Keratinocyte (primary cell): ENCODE measurements around the gene AFDN. TPM values are rescaled to one million over a fixed set of nuclear protein-coding genes. Genes with fewer than 3 reads are reported as not detected.

ENCODE experiments used
- DNase-seq: peaks from one replicate; pipeline ENCODE4 v3.0.0-alpha.2; 2011; ENCODE audit warnings: low read depth, missing footprints, low spot score
- FAIRE-seq: peaks from 2 replicates; lab custom pipeline; 2011; peaks lifted over from hg19 to GRCh38; lab: Jason Lieb, UNC
- H2AFZ ChIP-seq: 2 replicates; pipeline ENCODE4 v1.6.0; 2012; ENCODE audit warnings: low read length, control low read depth, inconsistent platforms; ENCODE audit not compliant: control insufficient read depth
- H3K27ac ChIP-seq: 2 replicates; pipeline ENCODE4 v1.5.1; 2011; ENCODE audit warnings: low read length; ENCODE audit not compliant: control insufficient read depth, insufficient read depth
- H3K27me3 ChIP-seq: 3 replicates; pipeline ENCODE4 v1.6.0; 2011; ENCODE audit warnings: low read length; ENCODE audit not compliant: control insufficient read depth, insufficient read depth; ENCODE audit errors: extremely low read depth
- H3K36me3 ChIP-seq, 2 experiments: 2 replicates in 1 of 2; 3 replicates in 1 of 2; pipeline ENCODE4 v1.5.1; 2011; ENCODE audit warnings: low read length in 2 of 2, mild to moderate bottlenecking in 1 of 2; ENCODE audit not compliant: control insufficient read depth in 2 of 2, insufficient read depth in 2 of 2; ENCODE audit errors: extremely low read depth in 1 of 2
- H3K4me1 ChIP-seq: 3 replicates; pipeline ENCODE4 v1.5.1; 2011; ENCODE audit warnings: low read length; ENCODE audit not compliant: control insufficient read depth, insufficient read depth; ENCODE audit errors: extremely low read depth
- H3K4me2 ChIP-seq: 3 replicates; pipeline ENCODE4 v1.6.0; 2011; ENCODE audit warnings: low read depth, low read length; ENCODE audit not compliant: control insufficient read depth, insufficient read depth; ENCODE audit errors: extremely low read depth
- H3K4me3 ChIP-seq, 3 experiments: fragments of 200-600 bp in 1 of 3; sonication (generic) in 1 of 3; 2 replicates in 2 of 3; 3 replicates in 1 of 3; pipeline ENCODE4 v1.5.1; 2011 to 2016; ENCODE audit warnings: low read length in 3 of 3, mild to moderate bottlenecking in 3 of 3, control low read depth in 2 of 3, inconsistent platforms in 1 of 3, low read depth in 1 of 3, mixed read lengths in 1 of 3, mixed run types in 1 of 3, moderate library complexity in 1 of 3; ENCODE audit not compliant: control insufficient read depth in 2 of 3, insufficient read depth in 2 of 3; ENCODE audit errors: extremely low read depth in 1 of 3
- H3K79me2 ChIP-seq: 2 replicates; pipeline ENCODE4 v1.6.0; 2012; ENCODE audit warnings: low read length; ENCODE audit not compliant: control insufficient read depth, insufficient read depth
- H3K9ac ChIP-seq: 3 replicates; pipeline ENCODE4 v1.6.0; 2011; ENCODE audit warnings: low read length; ENCODE audit not compliant: control insufficient read depth, insufficient read depth; ENCODE audit errors: extremely low read depth
- H3K9me1 ChIP-seq: 3 replicates; pipeline ENCODE4 v1.6.0; 2011; ENCODE audit warnings: low read length; ENCODE audit not compliant: control insufficient read depth, insufficient read depth; ENCODE audit errors: extremely low read depth
- H3K9me3 ChIP-seq: 2 replicates; pipeline ENCODE4 v1.5.1; 2012; ENCODE audit warnings: low read depth, low read length; ENCODE audit not compliant: control insufficient read depth
- H4K20me1 ChIP-seq: 3 replicates; pipeline ENCODE4 v1.6.0; 2011; ENCODE audit warnings: low read length; ENCODE audit not compliant: control insufficient read depth, insufficient read depth; ENCODE audit errors: extremely low read depth
- CTCF ChIP-seq, 3 experiments: IDR thresholded peaks in 1 of 3; conservative IDR thresholded peaks in 1 of 3; optimal IDR thresholded peaks in 1 of 3; 2 replicates in 2 of 3; 3 replicates in 1 of 3; pipeline versions ENCODE3 to v1.5.1; 2011; ENCODE audit warnings: low read length in 3 of 3, mild to moderate bottlenecking in 3 of 3, moderate library complexity in 2 of 3, control low read depth in 1 of 3, inconsistent platforms in 1 of 3; ENCODE audit not compliant: insufficient read depth in 2 of 3; ENCODE audit errors: extremely low read depth in 1 of 3
- EZH2 ChIP-seq: IDR thresholded peaks from one replicate; pipeline ENCODE4 v1.6.1; 2012; ENCODE audit warnings: inconsistent platforms, mild to moderate bottlenecking, low read length, moderate library complexity
- dilution Hi-C: fragments of 300-500 bp; cut with MboI; formaldehyde crosslinking; loops from one replicate; pipeline ENCODE4 v1.7.0; 2020; ENCODE audit warnings: low sequenced_read_pairs; ENCODE audit not compliant: extremely low pct_ligation_motif_present
- polyA plus RNA-seq, 5 experiments: library from polyadenylated mRNA; depleted of rRNA in 3 of 5; stranded (reverse) in 3 of 5; stranded (forward) in 1 of 5; unstranded in 1 of 5; fragments of >200 nt; gene quantifications; 1 replicate in 1 of 5; 2 replicates in 3 of 5; 3 replicates in 1 of 5; pipeline versions ENCODE4 v1.2.1 to v1.2.3, GENCODE V29; 2011 to 2012; ENCODE audit warnings: missing spikeins in 2 of 5, low read depth in 1 of 5, low replicate concordance in 1 of 5

Gene AFDN
- polyA plus RNA-seq, 1 donor (not counting 4 experiments of a cell fraction or from before 2014, with no cell fraction given), result 46.5 TPM

GRCh38 chr6:167820681-167821080, 6.0 kb upstream of the AFDN start:
- Histone ChIP-seq H3K4me3 (no peak overlapping the region), H3K9me1 (no peaks in the 10 kb centered on the region), H3K4me1 (peaks cover 3% of the 10 kb centered on the region), H4K20me1 (no peaks in the 10 kb centered on the region), H3K4me2 (no peak overlapping the region), H3K27me3 (peaks cover 4% of the 10 kb centered on the region), H3K9me3 (no peaks in the 10 kb centered on the region), H3K79me2 (no peaks in the 10 kb centered on the region), H3K27ac (no peak overlapping the region), H2AFZ (no peak overlapping the region), H3K9ac (no peak overlapping the region), H3K36me3 (no peaks in the 10 kb centered on the region)
- FAIRE-seq (no peak), DNase-seq (no peak)
- TF ChIP-seq EZH2, result no peak
- no peak for TF ChIP-seq CTCF (optimal IDR thresholded peaks at IDR 0.05 in 1 of 3, IDR thresholded peaks at IDR 0.05 in 1 of 3, conservative IDR thresholded peaks at IDR 0.05 in 1 of 3; ENCODE audit: extremely low read depth in 1 of 3, insufficient read depth in 2 of 3, low read length in 3 of 3)
- dilution Hi-C loops, result no loop called here

- DNase-seq (no peak), FAIRE-seq (no peak)
- Histone ChIP-seq H3K27ac (no peak overlapping the region), H3K27me3 (no peaks in the 10 kb centered on the region), H3K9ac (no peak overlapping the region), H4K20me1 (no peaks in the 10 kb centered on the region), H3K4me3 (peak overlapping the region in 1 of 3 experiments; percentile 13), H3K36me3 (no peaks in the 10 kb centered on the region), H3K9me1 (no peaks in the 10 kb centered on the region), H3K4me2 (peak overlapping the region; percentile 89), H3K79me2 (peaks cover 23% of the 10 kb centered on the region), H2AFZ (no peak overlapping the region), H3K9me3 (no peaks in the 10 kb centered on the region), H3K4me1 (peaks cover 17% of the 10 kb centered on the region)
- dilution Hi-C loops, result no loop called here
- TF ChIP-seq CTCF (optimal IDR thresholded peaks at IDR 0.05 in 1 of 3, IDR thresholded peaks at IDR 0.05 in 1 of 3, conservative IDR thresholded peaks at IDR 0.05 in 1 of 3; ENCODE audit: extremely low read depth in 1 of 3, insufficient read depth in 2 of 3, low read length in 3 of 3), result no peak
- TF ChIP-seq EZH2, result no peak
These were observed 1.9 kb upstream of the AFDN start for GRCh38 chr6:167824591-167825331.
